ENCODE data around the gene SCUBE1. TPM values are rescaled to one million over a fixed set of nuclear protein-coding genes. Genes with fewer than 3 reads are reported as not detected.

Gene SCUBE1
- total and polyA plus RNA-seq, 2 of the 4 experiments (the other 2 are of a cell fraction) = not detected

DNA sequence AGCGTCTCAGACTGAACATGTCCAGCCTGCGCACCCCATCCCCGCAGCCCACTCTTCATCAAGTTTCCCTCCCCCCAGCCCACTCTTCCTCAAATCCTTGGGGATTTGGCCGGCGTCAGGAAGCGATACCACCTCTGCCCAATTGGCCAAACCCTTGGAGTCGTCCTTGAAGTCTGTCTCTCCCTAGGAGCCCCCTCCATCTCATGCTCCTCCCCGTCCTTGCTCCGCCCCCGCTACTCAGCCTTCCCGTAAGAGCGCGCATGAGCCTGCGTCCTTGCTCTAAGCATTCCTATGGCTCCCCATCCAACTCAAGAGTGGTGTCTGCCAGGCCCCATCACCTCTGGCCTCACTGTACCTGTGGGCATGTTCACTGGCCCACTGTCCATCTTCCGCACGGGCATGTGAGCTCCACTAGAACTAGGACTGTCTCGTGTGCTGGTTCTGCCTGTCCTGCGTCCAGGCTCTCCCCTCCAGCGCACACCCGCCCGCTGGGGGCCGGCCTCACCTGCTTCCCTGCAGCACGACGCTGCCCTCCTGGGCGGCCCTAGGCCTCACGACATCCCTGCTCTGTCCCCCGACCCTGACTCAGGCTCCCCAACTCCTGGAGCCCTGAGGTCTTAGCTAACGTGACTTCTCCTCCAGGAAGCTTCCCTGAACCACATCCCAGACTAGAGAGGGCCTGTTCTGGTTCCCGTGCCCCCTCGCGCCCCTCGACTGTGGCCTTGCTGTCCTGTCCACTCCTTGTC, 125.7 kb downstream of the SCUBE1 start:
- Histone ChIP-seq H3K27ac (ENCODE audit: insufficient read depth, low read length) (no peak overlapping the region), H2AFZ (replicated peaks; ENCODE audit: low read length, poor library complexity) (no peak overlapping the region), H3K9ac (ENCODE audit: low read depth, low read length) (no peak overlapping the region), H2BK20ac (ENCODE audit: low read depth, low read length) (no peak overlapping the region), H2AK9ac (replicated peaks; ENCODE audit: low read depth, low read length, poor library complexity) (no peak overlapping the region), H3K36me3 (ENCODE audit: control insufficient read depth, insufficient read depth, low read length) (no peaks in the 10 kb centered on the region), H3K4me1 (ENCODE audit: control insufficient read depth, insufficient read depth, low read length) (no peaks in the 10 kb centered on the region), H3K56ac (ENCODE audit: extremely low read depth, insufficient read depth, low read length) (no peak overlapping the region), H4K8ac (ENCODE audit: low read depth in 2 of 2, low read length in 2 of 2) (no peak overlapping the region), H3K23ac (ENCODE audit: low read depth, low read length) (no peak overlapping the region), H3K14ac (replicated peaks; ENCODE audit: low read depth, low read length) (no peak overlapping the region), H3K4ac (ENCODE audit: low read depth, low read length) (no peak overlapping the region), H3K9me1 (ENCODE audit: insufficient read depth, low read length) (no peaks in the 10 kb centered on the region), H3K79me1 (ENCODE audit: low read depth in 1 of 2, low read length in 2 of 2) (no peaks in the 10 kb centered on the region), H4K91ac (ENCODE audit: insufficient read depth, low read depth, low read length) (no peak overlapping the region), H3K4me3 (ENCODE audit: insufficient read depth, low read depth, low read length) (no peak overlapping the region), H2BK120ac (ENCODE audit: low read depth, low read length) (no peak overlapping the region), H4K5ac (ENCODE audit: low read depth, low read length) (no peak overlapping the region), H3K9me3 (ENCODE audit: control insufficient read depth, insufficient read depth, low read length) (no peaks in the 10 kb centered on the region), H2AK5ac (ENCODE audit: low read depth, low read length) (no peak overlapping the region), H2BK5ac (ENCODE audit: low read depth, low read length, poor library complexity, severe bottlenecking) (no peak overlapping the region), H4K20me1 (ENCODE audit: insufficient read depth, low read length) (no peaks in the 10 kb centered on the region), H3K27me3 (ENCODE audit: control insufficient read depth, insufficient read depth, low read length) (peaks cover 29% of the 10 kb centered on the region), H3K18ac (ENCODE audit: low read depth, low read length) (no peak overlapping the region), H2BK15ac (ENCODE audit: low read depth, low read length) (no peak overlapping the region), H3K4me2 (ENCODE audit: low read depth, low read length) (no peak overlapping the region)
- ATAC-seq (ENCODE audit: low read depth) (no peak), DNase-seq (no peak)
- intact Hi-C loops (cut with micrococcal nuclease) = no loop called here
- TF ChIP-seq, protein P1, sequence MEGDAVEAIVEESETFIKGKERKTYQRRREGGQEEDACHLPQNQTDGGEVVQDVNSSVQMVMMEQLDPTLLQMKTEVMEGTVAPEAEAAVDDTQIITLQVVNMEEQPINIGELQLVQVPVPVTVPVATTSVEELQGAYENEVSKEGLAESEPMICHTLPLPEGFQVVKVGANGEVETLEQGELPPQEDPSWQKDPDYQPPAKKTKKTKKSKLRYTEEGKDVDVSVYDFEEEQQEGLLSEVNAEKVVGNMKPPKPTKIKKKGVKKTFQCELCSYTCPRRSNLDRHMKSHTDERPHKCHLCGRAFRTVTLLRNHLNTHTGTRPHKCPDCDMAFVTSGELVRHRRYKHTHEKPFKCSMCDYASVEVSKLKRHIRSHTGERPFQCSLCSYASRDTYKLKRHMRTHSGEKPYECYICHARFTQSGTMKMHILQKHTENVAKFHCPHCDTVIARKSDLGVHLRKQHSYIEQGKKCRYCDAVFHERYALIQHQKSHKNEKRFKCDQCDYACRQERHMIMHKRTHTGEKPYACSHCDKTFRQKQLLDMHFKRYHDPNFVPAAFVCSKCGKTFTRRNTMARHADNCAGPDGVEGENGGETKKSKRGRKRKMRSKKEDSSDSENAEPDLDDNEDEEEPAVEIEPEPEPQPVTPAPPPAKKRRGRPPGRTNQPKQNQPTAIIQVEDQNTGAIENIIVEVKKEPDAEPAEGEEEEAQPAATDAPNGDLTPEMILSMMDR (conservative IDR thresholded peaks at IDR 0.05; ENCODE audit: low read depth, low read length) = no peak
- TF ChIP-seq FOS (IDR thresholded peaks at IDR 0.05; ENCODE audit: low read depth, low read length) = no peak
- TF ChIP-seq, protein P2, sequence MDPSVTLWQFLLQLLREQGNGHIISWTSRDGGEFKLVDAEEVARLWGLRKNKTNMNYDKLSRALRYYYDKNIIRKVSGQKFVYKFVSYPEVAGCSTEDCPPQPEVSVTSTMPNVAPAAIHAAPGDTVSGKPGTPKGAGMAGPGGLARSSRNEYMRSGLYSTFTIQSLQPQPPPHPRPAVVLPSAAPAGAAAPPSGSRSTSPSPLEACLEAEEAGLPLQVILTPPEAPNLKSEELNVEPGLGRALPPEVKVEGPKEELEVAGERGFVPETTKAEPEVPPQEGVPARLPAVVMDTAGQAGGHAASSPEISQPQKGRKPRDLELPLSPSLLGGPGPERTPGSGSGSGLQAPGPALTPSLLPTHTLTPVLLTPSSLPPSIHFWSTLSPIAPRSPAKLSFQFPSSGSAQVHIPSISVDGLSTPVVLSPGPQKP (IDR thresholded peaks at IDR 0.05; ENCODE audit: borderline replicate concordance, low read depth, low read length) = no peak
- no peak for TF ChIP-seq RFX5 (IDR thresholded peaks at IDR 0.05; ENCODE audit: low read depth, low read length)
- in situ Hi-C loops (cut with MboI; ENCODE audit: low sequenced_read_pairs) = no loop called here
- no TSS peak for BruUV-seq (replicated peaks)
- 53% methylated on average over 11 of the region's 32 CpGs; no CpG with 5 or more reads in 1 of the 2 experiments for WGBS, 2 experiments (ENCODE audit: extremely low coverage in 2 of 2, insufficient read length in 1 of 2)
- ChIA-PET CTCF (no interaction called here), POLR2A (ENCODE audit: unreplicated experiment) (no interaction called here)
- dilution Hi-C loops (cut with HindIII; ENCODE audit: low sequenced_read_pairs, unreplicated experiment) = no loop called here

Data from IMR-90 (cell line).